GM18870 (cell line): Measurements from ENCODE around the gene CD5L.

Experiments used
- ATAC-seq: cut with Tn5 transposase; IDR thresholded peaks from one replicate; pipeline ENCODE4 v1.9.1; 2021; ENCODE audit warnings: moderate library complexity; ENCODE audit not compliant: unreplicated experiment

Gene CD5L

GRCh38 chr1:157819215-157819614 is 22.4 kb downstream of the CD5L start:
- no peak for ATAC-seq

DNA sequence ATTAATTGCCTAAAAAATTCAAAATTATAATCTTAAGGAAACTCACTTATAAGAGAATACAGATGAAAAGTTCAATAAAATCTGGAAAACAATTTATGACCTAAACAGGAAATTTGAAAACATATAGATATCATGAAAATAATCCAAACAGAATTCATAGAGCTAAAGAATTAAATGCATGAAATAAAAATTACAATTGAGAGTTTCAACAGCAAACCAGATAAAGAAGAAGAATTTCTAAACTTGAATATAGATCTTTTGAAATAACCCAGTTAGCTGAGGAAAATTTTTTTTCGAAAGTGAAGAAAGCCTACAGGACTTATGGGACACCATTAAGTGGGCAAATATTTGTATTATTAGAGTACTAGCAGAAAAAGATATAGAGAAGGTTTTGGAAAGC is 28.3 kb downstream of the CD5L start:
- no peak for ATAC-seq

GRCh38 chr1:157806431-157807149 is 35.0 kb downstream of the CD5L start:
- peak; percentile 75 for ATAC-seq

DNA sequence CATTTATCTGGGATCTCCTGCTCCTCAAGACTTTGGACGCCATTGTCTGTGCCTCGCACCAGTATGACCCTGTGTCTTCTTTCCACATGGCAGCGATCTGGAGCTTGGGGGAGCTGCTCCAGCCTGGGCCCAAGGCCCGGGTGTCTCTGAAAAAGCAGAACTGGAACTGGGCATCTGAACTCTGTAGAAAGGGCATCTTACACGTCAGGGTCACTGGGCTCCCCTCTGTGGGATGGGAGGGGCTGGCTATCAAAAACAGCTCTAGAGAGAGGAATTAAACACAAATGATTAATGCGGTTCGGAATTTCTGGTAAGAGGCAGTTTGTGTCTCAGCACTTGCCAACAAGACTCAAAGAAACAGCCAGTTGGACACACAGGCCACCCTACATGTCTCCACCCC is 37.8 kb downstream of the CD5L start:
- no peak for ATAC-seq

- no peak for ATAC-seq
Measured at GRCh38 chr1:157799996-157800395, 41.6 kb downstream of the CD5L start.

DNA sequence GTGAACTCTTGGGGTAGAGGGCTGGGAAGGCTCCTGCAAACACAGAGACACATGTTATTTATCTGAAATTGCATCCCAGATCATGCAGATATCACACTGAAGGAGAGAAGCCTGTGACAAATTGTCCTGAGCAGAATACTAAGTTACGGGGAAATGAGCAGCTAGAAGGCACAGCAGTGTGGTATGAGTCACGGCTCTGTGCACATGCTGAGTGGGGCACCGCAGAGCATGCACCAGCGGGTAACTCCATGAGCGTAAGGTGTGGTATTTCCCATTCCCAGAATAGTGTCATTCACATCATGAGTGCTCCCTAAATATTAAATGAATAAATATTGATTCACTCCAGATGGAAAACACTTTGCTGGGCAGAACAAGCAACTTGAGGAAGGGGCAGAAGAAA is 43.4 kb downstream of the CD5L start:
- no peak for ATAC-seq

GRCh38 chr1:157785248-157785647 is 56.4 kb downstream of the CD5L start:
- ATAC-seq, result no peak

DNA sequence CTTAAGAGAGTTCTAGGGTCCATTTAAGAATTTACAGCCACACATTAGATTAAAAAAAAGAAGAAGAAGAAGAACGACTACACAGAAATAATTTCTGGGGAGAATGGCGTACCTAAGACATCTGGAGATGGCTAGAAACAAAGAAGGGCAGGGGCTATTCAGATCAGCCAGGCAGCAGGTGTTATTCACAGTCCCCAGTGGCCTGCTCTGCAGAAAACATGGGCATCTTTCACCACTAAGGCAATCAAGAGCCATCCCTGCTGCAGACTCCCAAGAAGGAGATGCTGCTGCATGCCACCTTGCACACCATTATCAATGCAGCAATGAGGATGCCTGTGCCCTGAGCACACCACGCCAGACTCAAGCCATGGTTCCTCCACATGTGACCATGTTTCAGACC is 56.8 kb downstream of the CD5L start:
- ATAC-seq, result no peak

- ATAC-seq, result no peak
Measured at GRCh38 chr1:157782931-157783330, 58.7 kb downstream of the CD5L start.

- ATAC-seq, result peak; percentile 50
Measured at GRCh38 chr1:157781048-157781447, 60.6 kb downstream of the CD5L start.
